ENCODE results near the gene IMMP2L. TPM values are rescaled to one million over a fixed set of nuclear protein-coding genes. Genes with fewer than 3 reads are reported as not detected.

IMMP2L gene
- polyA plus RNA-seq, 1 donor from 2014 or later: 23.2 TPM

DNA sequence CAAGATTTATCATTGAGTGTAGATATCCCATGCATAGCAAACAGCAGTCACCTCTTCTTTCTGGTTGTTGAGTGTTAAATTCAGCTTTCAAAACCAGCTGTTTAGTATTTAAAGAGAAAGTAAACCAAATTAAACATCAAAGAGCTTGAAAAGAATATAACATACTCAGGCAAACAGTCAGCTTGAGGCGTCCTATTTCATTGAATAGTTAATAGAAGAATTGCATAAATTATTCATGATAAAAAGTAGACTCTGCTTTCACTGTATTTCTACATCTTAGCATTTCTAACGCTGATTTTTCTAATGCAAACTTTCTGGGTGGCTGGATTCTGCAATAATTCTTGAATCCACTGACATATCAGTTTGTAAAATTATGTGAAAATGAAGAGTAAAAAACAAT, 935.9 kb downstream of the IMMP2L start:
- Mint-ChIP-seq H3K27me3 (peaks cover 2% of the 10 kb centered on the region), H3K4me1 (no peaks in the 10 kb centered on the region), H3K9me3 (no peaks in the 10 kb centered on the region), H3K27ac (no peak overlapping the region), H3K4me3 (no peak overlapping the region), H3K36me3 (no peaks in the 10 kb centered on the region)

DNA sequence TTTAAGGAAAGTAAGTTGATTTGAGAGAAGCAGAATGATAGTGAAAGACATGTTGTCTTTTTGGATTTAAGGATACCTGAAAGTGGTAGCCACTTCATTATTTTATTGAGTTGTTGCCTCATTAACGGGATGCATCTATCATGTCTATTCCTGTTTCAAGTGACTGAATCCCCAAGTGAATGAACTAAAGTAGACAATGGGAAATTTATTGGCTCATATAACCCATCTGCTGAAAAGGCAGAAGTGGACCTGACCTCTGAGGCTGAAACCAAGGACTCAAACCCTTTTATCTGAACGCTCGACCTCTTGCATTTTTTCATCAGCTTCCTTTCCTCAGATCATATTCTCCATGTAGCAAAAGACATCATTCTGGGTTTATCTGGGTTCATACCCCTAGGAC, 937.0 kb downstream of the IMMP2L start:
- Mint-ChIP-seq H3K36me3 (no peaks in the 10 kb centered on the region), H3K9me3 (peaks cover 0 to 1% (median 0%) of the 10 kb centered on the region in 3 donors), H3K4me1 (no peaks in the 10 kb centered on the region), H3K4me3 (no peak overlapping the region), H3K27ac (no peak overlapping the region), H3K27me3 (peaks cover under 1% of the 10 kb centered on the region)

DNA sequence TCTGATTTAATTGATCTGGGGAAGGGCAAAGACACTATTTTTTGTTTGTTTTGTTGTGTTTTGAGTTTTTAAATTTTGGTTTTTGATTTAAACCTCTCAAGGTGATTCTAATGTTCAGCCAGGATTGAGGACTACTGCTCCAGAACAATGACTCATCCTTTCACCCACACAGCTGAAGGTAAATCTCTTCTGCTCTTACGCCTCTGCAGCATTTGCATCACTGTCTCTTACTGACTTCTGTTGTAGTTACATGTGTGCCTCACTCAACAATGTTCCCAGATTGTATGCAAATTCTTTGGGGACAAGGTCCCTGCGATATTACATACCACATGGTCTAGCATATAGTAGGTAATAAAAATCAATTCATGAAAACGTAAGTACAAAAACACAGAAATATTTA, 938.9 kb downstream of the IMMP2L start:
- Mint-ChIP-seq H3K27ac (no peak overlapping the region), H3K36me3 (no peaks in the 10 kb centered on the region), H3K4me3 (no peak overlapping the region), H3K27me3 (no peaks in the 10 kb centered on the region), H3K4me1 (no peaks in the 10 kb centered on the region), H3K9me3 (peaks cover 0 to 1% (median 0%) of the 10 kb centered on the region in 3 donors)

DNA sequence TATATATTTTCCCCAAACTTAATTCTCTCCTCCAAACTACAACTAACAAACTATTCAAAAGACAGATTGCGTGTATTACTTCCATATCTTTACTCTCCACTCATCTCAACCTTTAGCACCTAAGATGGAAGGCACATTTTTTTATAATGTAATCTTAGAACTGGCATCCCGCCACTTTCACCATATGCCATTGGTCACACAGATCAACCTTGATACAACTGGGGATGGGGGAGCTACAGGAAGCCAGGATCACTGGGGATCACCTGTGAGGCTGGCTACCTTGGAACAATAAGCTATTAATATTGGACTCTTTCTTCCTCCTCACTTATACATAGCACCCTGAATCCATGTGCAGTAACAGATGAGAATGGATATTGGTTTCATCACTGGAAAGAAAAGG, 941.0 kb downstream of the IMMP2L start:
- Mint-ChIP-seq H3K4me3 (no peak overlapping the region), H3K9me3 (peaks cover 0 to 5% (median 4%) of the 10 kb centered on the region in 3 donors)

DNA sequence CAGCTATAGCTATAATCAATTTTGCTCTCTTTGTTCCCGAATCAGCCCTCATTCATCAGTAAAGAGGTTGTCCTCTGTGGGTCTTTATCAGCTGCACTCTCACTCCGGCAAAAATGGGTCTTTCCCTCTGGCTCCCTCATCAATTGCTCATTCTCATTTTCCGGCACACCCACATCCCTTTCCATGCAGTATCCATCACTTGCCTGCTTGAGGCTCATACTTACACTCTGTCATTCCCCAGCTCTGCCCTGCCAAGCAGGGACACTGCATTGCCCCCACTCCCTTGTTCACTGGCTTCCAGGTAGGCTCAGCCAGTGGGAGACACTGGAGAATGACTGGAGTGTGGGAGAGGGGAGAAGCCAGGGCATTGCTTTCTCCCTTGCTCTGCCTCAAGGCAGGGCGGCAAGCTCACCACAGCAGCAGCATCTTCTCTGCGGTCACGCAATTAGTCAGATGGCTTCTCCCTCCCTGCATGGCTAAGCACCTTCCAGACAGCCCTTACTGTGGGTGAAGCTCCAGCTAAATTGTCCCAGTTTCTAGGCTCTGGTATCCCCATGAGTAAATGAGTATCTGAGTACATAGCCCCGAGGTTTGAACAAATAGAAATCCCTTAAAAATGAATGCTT, 942.1 kb downstream of the IMMP2L start:
- H3K27ac Mint-ChIP-seq: no peak overlapping the region

More for the DNA sequence above, 941.0 kb downstream of the IMMP2L start:
- Mint-ChIP-seq H3K27ac (no peak overlapping the region), H3K27me3 (no peaks in the 10 kb centered on the region), H3K36me3 (no peaks in the 10 kb centered on the region), H3K4me1 (no peaks in the 10 kb centered on the region)

More for the DNA sequence above, 942.1 kb downstream of the IMMP2L start:
- Mint-ChIP-seq H3K4me1 (no peaks in the 10 kb centered on the region), H3K27me3 (no peaks in the 10 kb centered on the region), H3K36me3 (no peaks in the 10 kb centered on the region), H3K9me3 (peaks cover 4 to 5% (median 4%) of the 10 kb centered on the region in 3 donors), H3K4me3 (peak overlapping the region in 1 of 4 donors; percentile 5)
